Activated T-helper 17 cell treated with anti-CD3 and anti-CD28 coated beads, Interleukin-2, amount 50 U/mL, for 72 hours (primary cell): ENCODE measurements around the gene ZSCAN2. TPM values are rescaled to one million over a fixed set of nuclear protein-coding genes. Genes with fewer than 3 reads are reported as not detected.

Experiments used
- ATAC-seq: fragments of 150-1000 bp; cut with Tn5 transposase; replicated peaks from 2 replicates; pipeline ENCODE4 v1.10.0; 2021; ENCODE audit warnings: mild to moderate bottlenecking, moderate library complexity
- H3K27ac Mint-ChIP-seq: one replicate; pipeline ENCODE4 v1.8.0; 2022; ENCODE audit warnings: mixed read lengths
- H3K27me3 Mint-ChIP-seq: one replicate; pipeline ENCODE4 v1.8.0; 2022; ENCODE audit warnings: mixed read lengths
- H3K36me3 Mint-ChIP-seq: one replicate; pipeline ENCODE4 v1.8.0; 2022; ENCODE audit warnings: low read depth, mild to moderate bottlenecking, mixed read lengths
- H3K4me1 Mint-ChIP-seq: one replicate; pipeline ENCODE4 v1.8.0; 2022; ENCODE audit warnings: mixed read lengths
- H3K4me3 Mint-ChIP-seq: one replicate; pipeline ENCODE4 v1.8.0; 2022; ENCODE audit warnings: mild to moderate bottlenecking, mixed read lengths
- H3K9me3 Mint-ChIP-seq: one replicate; pipeline ENCODE4 v1.8.0; 2022; ENCODE audit warnings: mixed read lengths
- total RNA-seq, 2 donors: library from RNA; stranded (reverse); gene quantifications; one replicate each; pipeline ENCODE4 v1.2.3, GENCODE V29; 2022

The ZSCAN2 gene
- total RNA-seq, 2 donors from 2014 or later: 9.0 to 14.1 TPM

- no peaks in the 10 kb centered on the region for H3K9me3 Mint-ChIP-seq
- peak overlapping the region; percentile 6 for H3K27ac Mint-ChIP-seq
- ATAC-seq: no peak
- no peaks in the 10 kb centered on the region for H3K27me3 Mint-ChIP-seq
- peaks cover 17% of the 10 kb centered on the region for H3K4me1 Mint-ChIP-seq
- peaks cover 23% of the 10 kb centered on the region for H3K36me3 Mint-ChIP-seq
- H3K4me3 Mint-ChIP-seq: peak overlapping the region; percentile 72
These were observed 58.1 kb downstream of the ZSCAN2 start for GRCh38 chr15:84658788-84659411.

- Mint-ChIP-seq H3K4me3 (no peak overlapping the region), H3K36me3 (peaks cover 32% of the 10 kb centered on the region), H3K27ac (no peak overlapping the region), H3K27me3 (no peaks in the 10 kb centered on the region), H3K9me3 (no peaks in the 10 kb centered on the region), H3K4me1 (peaks cover 12% of the 10 kb centered on the region)
- no peak for ATAC-seq
These were observed 59.3 kb downstream of the ZSCAN2 start for GRCh38 chr15:84659904-84660781.

- no peaks in the 10 kb centered on the region for H3K9me3 Mint-ChIP-seq
- H3K27ac Mint-ChIP-seq: no peak overlapping the region
- ATAC-seq: no peak
- no peaks in the 10 kb centered on the region for H3K27me3 Mint-ChIP-seq
- peaks cover 40% of the 10 kb centered on the region for H3K36me3 Mint-ChIP-seq
- H3K4me1 Mint-ChIP-seq: peaks cover 7% of the 10 kb centered on the region
- H3K4me3 Mint-ChIP-seq: no peak overlapping the region
These were observed 60.2 kb downstream of the ZSCAN2 start for GRCh38 chr15:84661001-84661400.

- Mint-ChIP-seq H3K9me3 (no peaks in the 10 kb centered on the region), H3K4me3 (no peak overlapping the region), H3K27ac (peak overlapping the region; percentile 40), H3K27me3 (no peaks in the 10 kb centered on the region), H3K36me3 (peaks cover 85% of the 10 kb centered on the region), H3K4me1 (peaks cover 37% of the 10 kb centered on the region)
- ATAC-seq: peak; percentile 26
These were observed 65.6 kb downstream of the ZSCAN2 start for GRCh38 chr15:84666373-84666772.

GRCh38 chr15:84668221-84668982 lies 67.6 kb downstream of the ZSCAN2 start:
- ATAC-seq: no peak
- Mint-ChIP-seq H3K27me3 (no peaks in the 10 kb centered on the region), H3K36me3 (peaks cover 93% of the 10 kb centered on the region), H3K27ac (peak overlapping the region; percentile 92), H3K4me1 (peaks cover 43% of the 10 kb centered on the region), H3K4me3 (peak overlapping the region; percentile 53), H3K9me3 (no peaks in the 10 kb centered on the region)

- peak overlapping the region; percentile 92 for H3K27ac Mint-ChIP-seq
- no peaks in the 10 kb centered on the region for H3K27me3 Mint-ChIP-seq
- ATAC-seq: peak; percentile 29
- H3K4me1 Mint-ChIP-seq: peaks cover 43% of the 10 kb centered on the region
- peak overlapping the region; percentile 53 for H3K4me3 Mint-ChIP-seq
- peaks cover 96% of the 10 kb centered on the region for H3K36me3 Mint-ChIP-seq
- no peaks in the 10 kb centered on the region for H3K9me3 Mint-ChIP-seq
These were observed 68.9 kb downstream of the ZSCAN2 start for GRCh38 chr15:84669726-84670125.

GRCh38 chr15:84671211-84671610 lies 70.4 kb downstream of the ZSCAN2 start:
- no peak for ATAC-seq
- H3K36me3 Mint-ChIP-seq: peaks cover 94% of the 10 kb centered on the region
- no peaks in the 10 kb centered on the region for H3K9me3 Mint-ChIP-seq
- H3K27ac Mint-ChIP-seq: peak overlapping the region; percentile 64
- peaks cover 40% of the 10 kb centered on the region for H3K4me1 Mint-ChIP-seq
- no peak overlapping the region for H3K4me3 Mint-ChIP-seq
- H3K27me3 Mint-ChIP-seq: no peaks in the 10 kb centered on the region

Other genes with a start within 250 kb of the ZSCAN2 start
- 10 to 100 TPM; 14.8 to 22.5 TPM for gene WDR73, start 53.3 kb downstream of the ZSCAN2 start, total RNA-seq
- 1 to 10 TPM; 7.8 TPM for gene NMB, start 57.2 kb downstream of the ZSCAN2 start, total RNA-seq
- 100 to 1,000 TPM; 111 to 116 TPM for gene SEC11A, start 115.1 kb downstream of the ZSCAN2 start, total RNA-seq
- gene ZNF592, start 147.6 kb downstream of the ZSCAN2 start, total RNA-seq: 10 to 100 TPM; 23.8 to 36.8 TPM
- gene ALPK3, start 216.3 kb downstream of the ZSCAN2 start, total RNA-seq: 1 to 10 TPM in 1 of 2 donors, under 1 TPM in 1; 0.29 to 1.1 TPM